Kidney (tissue), 14 donors: ENCODE measurements around the gene DCX. TPM values are rescaled to one million over a fixed set of nuclear protein-coding genes. Genes with fewer than 3 reads are reported as not detected.
A peak's percentile ranks its signal among the peaks of the same experiment; 100 is the strongest.

ENCODE experiments used
- DNase-seq, 5 donors: peaks; one replicate each; pipeline ENCODE4 v3.0.0-alpha.2; 2013 to 2020
- FAIRE-seq: peaks from 2 replicates; lab custom pipeline; 2012; peaks lifted over from hg19 to GRCh38; lab: Jason Lieb, UNC
- H3K27ac ChIP-seq, 2 donors: one replicate each; pipeline ENCODE4 v1.7.0; 2013; ENCODE audit warnings: low read depth in 2 of 2, low read length in 2 of 2, inconsistent platforms in 1 of 2
- H3K27me3 ChIP-seq: one replicate; pipeline ENCODE4 v1.7.1; 2013; ENCODE audit warnings: low read length, inconsistent platforms; ENCODE audit not compliant: control insufficient read depth, insufficient read depth
- H3K36me3 ChIP-seq, 3 donors: one replicate each; pipeline versions ENCODE4 v1.7.0 to v1.7.1; 2013; ENCODE audit warnings: low read length in 3 of 3, control low read depth in 1 of 3, inconsistent platforms in 1 of 3; ENCODE audit not compliant: insufficient read depth in 3 of 3, control insufficient read depth in 2 of 3
- H3K4me1 ChIP-seq, 3 donors: one replicate each; pipeline versions ENCODE4 v1.7.0 to v1.7.1; 2013; ENCODE audit warnings: low read length in 3 of 3, inconsistent platforms in 1 of 3, low read depth in 1 of 3; ENCODE audit not compliant: control insufficient read depth in 2 of 3, insufficient read depth in 2 of 3
- H3K4me3 ChIP-seq, 3 donors: one replicate each; pipeline versions ENCODE4 v1.7.0 to v1.8.1; 2013; ENCODE audit warnings: low read length in 3 of 3, control low read depth in 1 of 3, inconsistent platforms in 1 of 3
- H3K9ac ChIP-seq, 3 donors: one replicate each; pipeline versions ENCODE4 v1.7.0 to v1.7.1; 2013; ENCODE audit warnings: low read length in 3 of 3, control low read depth in 1 of 3, inconsistent platforms in 1 of 3
- H3K9me3 ChIP-seq, 3 donors: one replicate each; pipeline versions ENCODE4 v1.7.0 to v1.7.1; 2013; ENCODE audit warnings: low read length in 3 of 3, control low read depth in 1 of 3, inconsistent platforms in 1 of 3; ENCODE audit not compliant: control insufficient read depth in 2 of 3, insufficient read depth in 1 of 3
- CTCF ChIP-seq: IDR thresholded peaks from 3 replicates; pipeline ENCODE4 v1.5.1; 2012; ENCODE audit warnings: mild to moderate bottlenecking, moderate library complexity, borderline replicate concordance; ENCODE audit not compliant: insufficient read depth; ENCODE audit errors: extremely low read depth
- intact Hi-C: fragments of 100-400 bp; cut with DNase I; formaldehyde crosslinking; loops from one replicate; pipeline ENCODE4 v1.11.1; 2022
- polyA plus RNA-seq: library from polyadenylated mRNA; stranded (reverse); fragments of 350-450 nt; fragmentation: Illumina TruSeq; extraction: RNeasy Lipid Tissue Mini Kit (QIAGEN cat#74804); gene quantifications from one replicate; pipeline ENCODE4 v1.2.3, GENCODE V29; 2014; ENCODE audit warnings: low read depth, low replicate concordance; ENCODE audit not compliant: insufficient read depth
- total RNA-seq: library from RNA; stranded (reverse); fragmentation: NEBNext Ultra II Directional; extraction: Animal tissue kit (Norgen Biotek cat#: 25700); gene quantifications from one replicate; pipeline ENCODE4 v1.2.1, GENCODE V29; 2021
- donor health status: control.
- donor health status: control.
- donor health status: control.
- donor health status: control.
- donor health status: control.
- donor health status: DM: yes; HTN: yes; CAD: no.
- donor health status: Normal renal cell carcinoma (clear cell type).

The DCX gene
- total and polyA plus RNA-seq, 2 donors from 2014 or later: 0.09 TPM; not detected in 1

GRCh38 chrX:111270339-111270738, 141.7 kb downstream of the DCX start, which contains the start of gene CAPN6:
Gene CAPN6 (minus strand): TSS chrX:111270483. CDS start chrX:111263936, 6,547 bp downstream.
- intact Hi-C loops: no loop called here
- Histone ChIP-seq H3K4me1 (no peaks in the 10 kb centered on the region), H3K9ac (no peak within 1 kb of the TSS), H3K9me3 (no peaks in the 10 kb centered on the region), H3K36me3 (no peaks in the 10 kb centered on the region), H3K27ac (no peak within 1 kb of the TSS), H3K4me3 (peak within 1 kb of the TSS in 1 of 3 donors; percentile 11), H3K27me3 (peaks cover 10% of the 10 kb centered on the region)
- DNase-seq (peak; percentile 41 to 73 (median 69)), FAIRE-seq (no peak)
- no peak for TF ChIP-seq CTCF

GRCh38 chrX:111268506-111268905, 143.5 kb downstream of the DCX start:
- no peak overlapping the region for H3K9ac ChIP-seq
- H3K9me3 ChIP-seq: no peaks in the 10 kb centered on the region
- H3K4me1 ChIP-seq: no peaks in the 10 kb centered on the region
- intact Hi-C loops: no loop called here
- no peak for FAIRE-seq
- H3K27ac ChIP-seq: no peak overlapping the region
- no peaks in the 10 kb centered on the region for H3K36me3 ChIP-seq
- no peak for DNase-seq
- no peak for TF ChIP-seq CTCF
- no peak overlapping the region for H3K4me3 ChIP-seq
- peaks cover 10% of the 10 kb centered on the region for H3K27me3 ChIP-seq

GRCh38 chrX:111265486-111265885, 146.5 kb downstream of the DCX start:
- H3K36me3 ChIP-seq: no peaks in the 10 kb centered on the region
- FAIRE-seq (no peak), DNase-seq (no peak)
- no peak overlapping the region for H3K4me3 ChIP-seq
- no peak overlapping the region for H3K9ac ChIP-seq
- H3K27me3 ChIP-seq: peaks cover 11% of the 10 kb centered on the region
- H3K4me1 ChIP-seq: no peaks in the 10 kb centered on the region
- intact Hi-C loops: no loop called here
- no peak for TF ChIP-seq CTCF
- H3K27ac ChIP-seq: no peak overlapping the region
- no peaks in the 10 kb centered on the region for H3K9me3 ChIP-seq

- H3K4me3 ChIP-seq: no peak overlapping the region
- intact Hi-C loops: no loop called here
Observed at GRCh38 chrX:111264385-111264784, 147.6 kb downstream of the DCX start.

More at GRCh38 chrX:111264385-111264784, 147.6 kb downstream of the DCX start:
- FAIRE-seq: no peak
- no peaks in the 10 kb centered on the region for H3K9me3 ChIP-seq
- DNase-seq: no peak
- no peak for TF ChIP-seq CTCF
- H3K9ac ChIP-seq: no peak overlapping the region
- peaks cover 8% of the 10 kb centered on the region for H3K27me3 ChIP-seq
- no peak overlapping the region for H3K27ac ChIP-seq
- H3K4me1 ChIP-seq: no peaks in the 10 kb centered on the region
- no peaks in the 10 kb centered on the region for H3K36me3 ChIP-seq
